22Rv1 (cell line): ENCODE results near the gene GPRIN1.

ENCODE experiments used
- H3K27ac ChIP-seq: fragments of 450-650 bp; 2 replicates; pipeline ENCODE4 v1.5.1; 2017
- CTCF ChIP-seq: fragments of 450-650 bp; IDR thresholded peaks from 2 replicates; pipeline ENCODE4 v1.5.1; 2017; ENCODE audit warnings: mild to moderate bottlenecking
- ZFX ChIP-seq: fragments of 450-650 bp; IDR thresholded peaks from 2 replicates; pipeline ENCODE4 v1.6.1; 2017; ENCODE audit warnings: antibody characterized with exemption, borderline replicate concordance

The GPRIN1 gene

GRCh38 chr5:176590035-176590717 lies 19.8 kb downstream of the GPRIN1 start:
- no peak for TF ChIP-seq CTCF
- no peak for TF ChIP-seq ZFX
- no peak overlapping the region for H3K27ac ChIP-seq

GRCh38 chr5:176589039-176589769 lies 20.8 kb downstream of the GPRIN1 start:
- no peak overlapping the region for H3K27ac ChIP-seq
- TF ChIP-seq ZFX: no peak
- TF ChIP-seq CTCF: no peak

- H3K27ac ChIP-seq: no peak overlapping the region
- TF ChIP-seq ZFX (no peak), CTCF (no peak)
Observed at GRCh38 chr5:176588297-176588696, 21.7 kb downstream of the GPRIN1 start.

- no peak for TF ChIP-seq ZFX
- no peak for TF ChIP-seq CTCF
- H3K27ac ChIP-seq: no peak overlapping the region
Observed at GRCh38 chr5:176587398-176587797, 22.6 kb downstream of the GPRIN1 start.

- no peak overlapping the region for H3K27ac ChIP-seq
- TF ChIP-seq ZFX (no peak), CTCF (no peak)
Observed at GRCh38 chr5:176583076-176583475, 26.9 kb downstream of the GPRIN1 start.

- TF ChIP-seq ZFX (no peak), CTCF (no peak)
Observed at GRCh38 chr5:176581361-176581760, 28.6 kb downstream of the GPRIN1 start.

GRCh38 chr5:176579323-176579722 lies 30.6 kb downstream of the GPRIN1 start:
- no peak overlapping the region for H3K27ac ChIP-seq
- TF ChIP-seq CTCF: no peak
- no peak for TF ChIP-seq ZFX

More at GRCh38 chr5:176581361-176581760, 28.6 kb downstream of the GPRIN1 start:
- H3K27ac ChIP-seq: no peak overlapping the region
